ENCODE data around the gene SUCO.
"Not testable (repeated sequence)": the region's sequence is repeated elsewhere in the genome, so short reads cannot be mapped to it uniquely, and the experiment has no call there.

The SUCO gene, protein sequence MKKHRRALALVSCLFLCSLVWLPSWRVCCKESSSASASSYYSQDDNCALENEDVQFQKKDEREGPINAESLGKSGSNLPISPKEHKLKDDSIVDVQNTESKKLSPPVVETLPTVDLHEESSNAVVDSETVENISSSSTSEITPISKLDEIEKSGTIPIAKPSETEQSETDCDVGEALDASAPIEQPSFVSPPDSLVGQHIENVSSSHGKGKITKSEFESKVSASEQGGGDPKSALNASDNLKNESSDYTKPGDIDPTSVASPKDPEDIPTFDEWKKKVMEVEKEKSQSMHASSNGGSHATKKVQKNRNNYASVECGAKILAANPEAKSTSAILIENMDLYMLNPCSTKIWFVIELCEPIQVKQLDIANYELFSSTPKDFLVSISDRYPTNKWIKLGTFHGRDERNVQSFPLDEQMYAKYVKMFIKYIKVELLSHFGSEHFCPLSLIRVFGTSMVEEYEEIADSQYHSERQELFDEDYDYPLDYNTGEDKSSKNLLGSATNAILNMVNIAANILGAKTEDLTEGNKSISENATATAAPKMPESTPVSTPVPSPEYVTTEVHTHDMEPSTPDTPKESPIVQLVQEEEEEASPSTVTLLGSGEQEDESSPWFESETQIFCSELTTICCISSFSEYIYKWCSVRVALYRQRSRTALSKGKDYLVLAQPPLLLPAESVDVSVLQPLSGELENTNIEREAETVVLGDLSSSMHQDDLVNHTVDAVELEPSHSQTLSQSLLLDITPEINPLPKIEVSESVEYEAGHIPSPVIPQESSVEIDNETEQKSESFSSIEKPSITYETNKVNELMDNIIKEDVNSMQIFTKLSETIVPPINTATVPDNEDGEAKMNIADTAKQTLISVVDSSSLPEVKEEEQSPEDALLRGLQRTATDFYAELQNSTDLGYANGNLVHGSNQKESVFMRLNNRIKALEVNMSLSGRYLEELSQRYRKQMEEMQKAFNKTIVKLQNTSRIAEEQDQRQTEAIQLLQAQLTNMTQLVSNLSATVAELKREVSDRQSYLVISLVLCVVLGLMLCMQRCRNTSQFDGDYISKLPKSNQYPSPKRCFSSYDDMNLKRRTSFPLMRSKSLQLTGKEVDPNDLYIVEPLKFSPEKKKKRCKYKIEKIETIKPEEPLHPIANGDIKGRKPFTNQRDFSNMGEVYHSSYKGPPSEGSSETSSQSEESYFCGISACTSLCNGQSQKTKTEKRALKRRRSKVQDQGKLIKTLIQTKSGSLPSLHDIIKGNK (N-terminal part only)
- 130 to 231 reads per million in 2 donors for total RNA-seq

DNA sequence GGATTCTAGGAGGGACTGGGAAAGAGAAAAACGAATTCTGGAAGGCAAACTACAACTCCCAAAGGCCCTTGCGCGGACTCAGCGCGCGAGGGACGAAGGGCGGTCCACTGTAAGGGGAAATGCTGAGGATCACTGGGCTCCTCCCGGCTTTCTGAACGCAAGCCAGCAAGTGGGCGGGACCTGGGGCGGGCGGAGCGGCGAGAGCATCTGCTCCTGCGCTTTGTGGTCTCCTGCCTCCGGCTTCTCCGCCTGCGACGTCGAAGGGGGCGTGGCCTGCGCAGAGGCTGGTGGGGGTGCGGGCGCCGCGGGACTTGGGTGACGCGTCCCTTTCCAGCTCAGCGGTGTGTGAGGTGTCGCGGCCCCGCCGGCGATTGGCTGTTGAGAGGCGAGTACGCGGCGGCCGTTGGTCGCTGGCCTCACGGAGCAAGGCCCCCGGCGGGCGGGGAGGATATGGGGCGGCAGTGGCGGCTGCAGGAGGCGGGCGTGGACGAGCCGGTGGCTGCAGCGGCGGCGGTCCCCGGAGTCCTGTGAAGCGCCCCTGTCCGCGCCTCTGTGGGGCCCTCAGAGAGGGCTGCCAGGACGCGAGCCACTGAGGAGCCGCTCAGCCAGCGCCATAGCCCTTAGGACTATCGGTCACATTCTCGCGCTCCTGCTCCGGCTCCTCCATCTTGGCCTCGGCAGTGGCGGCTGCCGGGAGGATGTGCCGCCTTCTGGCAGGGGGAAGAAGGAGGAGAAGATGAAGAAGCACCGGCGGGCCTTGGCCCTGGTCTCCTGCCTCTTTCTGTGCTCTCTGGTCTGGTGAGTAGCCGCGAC, at the start of gene SUCO:
TSS of gene SUCO (plus strand) at position 451 of the 813 bp plus-strand sequence. CDS start at position 737, 286 bp downstream.
- peak; percentile 99 to 100 (median 99) for DNase-seq

DNA sequence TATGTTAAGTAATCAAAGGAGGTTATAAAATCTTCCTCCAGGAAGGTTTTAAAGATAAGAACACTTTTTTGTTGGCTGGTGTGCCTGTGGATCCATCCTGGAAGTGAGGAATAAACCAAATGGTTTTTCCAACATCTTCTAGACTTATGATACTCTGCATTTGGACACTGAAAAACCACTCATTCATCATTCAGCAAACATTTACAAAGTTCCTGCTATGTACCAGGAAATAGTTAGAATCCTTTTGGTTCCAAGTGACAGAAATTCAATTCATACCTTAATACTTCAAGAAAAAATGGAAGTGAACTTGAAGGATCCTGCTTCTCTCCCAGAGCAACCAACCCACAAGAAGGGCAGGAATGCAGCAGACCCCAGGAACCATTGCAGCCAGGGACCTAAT, 49.5 kb upstream of the SUCO start:
- DNase-seq = no peak

DNA sequence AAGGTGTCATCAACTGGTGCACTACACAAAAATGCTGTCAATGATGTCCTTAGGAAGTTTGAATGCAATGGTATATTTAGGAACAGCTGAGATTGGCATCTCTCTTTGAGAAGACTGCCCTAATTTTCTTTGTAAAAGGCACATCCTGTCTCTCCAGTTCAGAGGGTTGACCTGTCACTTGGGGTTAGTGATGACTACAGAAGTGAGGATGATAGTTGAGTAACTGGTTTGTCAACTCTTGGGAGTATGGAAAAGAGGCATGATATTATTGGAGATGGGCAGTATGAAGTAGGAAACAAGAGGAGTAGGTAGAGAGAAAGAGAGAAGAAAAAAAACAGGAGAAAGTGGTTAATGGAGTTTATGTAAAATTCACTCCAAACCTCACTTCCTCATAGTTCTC, 48.7 kb upstream of the SUCO start:
- no peak for DNase-seq

DNA sequence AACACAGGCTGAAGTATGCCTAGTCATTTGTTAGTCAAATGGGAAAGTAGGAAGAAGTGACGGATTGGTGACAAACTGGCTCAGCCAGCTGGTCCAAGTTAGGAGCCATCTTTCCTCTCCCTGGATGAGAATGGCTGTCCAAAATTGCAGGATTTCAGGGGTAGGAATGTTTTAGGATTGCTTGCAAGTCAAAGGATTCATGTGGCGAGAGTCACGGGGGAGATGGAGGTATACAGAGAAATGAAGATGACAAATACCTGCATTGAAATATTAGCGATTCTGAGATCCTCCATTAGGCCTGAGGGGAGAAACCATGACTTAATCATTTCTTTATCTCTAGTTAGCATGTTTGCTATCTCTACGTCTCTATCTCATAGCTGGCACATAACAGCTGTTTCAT, 47.3 kb upstream of the SUCO start:
- DNase-seq = no peak

DNA sequence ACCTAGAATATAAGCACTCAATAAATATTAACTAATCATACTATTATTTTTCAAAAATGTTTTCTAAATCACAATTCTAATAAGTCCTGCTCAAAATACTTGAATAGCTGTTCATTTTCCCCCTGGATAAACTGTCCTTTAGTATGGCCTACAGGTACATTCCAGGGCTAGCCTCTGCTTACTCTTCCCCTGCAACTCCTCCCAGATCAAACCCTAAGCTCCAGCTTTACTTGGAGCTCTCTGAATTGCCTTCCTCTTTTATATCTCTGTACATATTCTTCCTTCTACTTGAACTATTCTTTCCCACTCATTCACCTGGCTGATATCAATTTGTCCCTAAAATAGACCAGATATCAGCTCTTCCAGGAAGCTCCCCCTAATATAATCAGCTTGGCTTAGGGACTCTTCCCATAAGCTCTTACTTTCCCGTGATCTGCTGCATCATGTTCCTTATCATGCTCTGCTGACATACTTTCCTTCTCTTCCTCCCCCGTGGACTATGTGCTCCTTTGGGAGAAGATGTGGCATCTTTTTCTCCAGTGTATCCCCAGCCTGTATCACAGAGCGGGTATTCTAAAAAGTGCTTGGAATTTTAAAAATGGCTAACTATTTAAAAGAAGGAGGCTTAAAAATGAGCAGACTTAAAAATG, 46.0 kb upstream of the SUCO start:
- no peak for DNase-seq

DNA sequence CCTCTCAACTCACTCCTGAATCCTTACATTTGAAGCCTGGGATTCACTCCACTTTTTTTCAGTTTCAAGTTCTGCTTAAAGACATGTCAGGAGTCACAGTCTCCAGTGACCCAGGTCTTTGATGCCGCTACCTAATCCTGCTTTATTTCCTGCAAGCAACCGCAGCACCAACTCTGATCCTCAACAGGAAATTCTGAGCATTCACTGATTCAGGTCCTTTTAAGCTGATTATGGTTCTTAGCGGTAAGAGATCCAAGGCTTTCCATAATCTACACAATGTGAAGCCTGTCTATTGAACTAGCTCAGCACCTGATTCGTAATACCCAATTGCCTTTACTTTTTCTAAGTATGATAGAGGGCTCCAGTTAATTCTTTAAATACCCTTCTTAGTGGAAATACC, 45.4 kb upstream of the SUCO start:
- no peak for DNase-seq

DNA sequence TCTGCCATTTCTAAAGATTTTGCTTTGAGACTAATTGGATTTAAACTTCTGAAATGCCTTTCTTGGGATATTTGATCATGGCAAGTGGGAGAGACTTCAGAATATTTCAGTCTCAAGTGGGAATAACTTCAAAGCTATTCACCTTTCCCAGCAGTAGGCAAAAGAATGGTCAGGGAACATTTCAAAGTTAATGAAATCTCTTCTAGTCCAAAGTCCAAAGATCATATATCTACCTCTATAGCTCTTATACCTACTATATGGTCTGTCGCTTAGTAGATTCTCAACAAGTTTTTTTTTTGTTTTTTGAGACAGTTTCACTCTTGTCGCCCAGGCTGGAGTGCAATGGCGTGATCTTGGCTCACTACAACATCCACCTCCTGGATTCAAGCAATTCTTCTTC, 44.6 kb upstream of the SUCO start:
- DNase-seq = no peak

DNA sequence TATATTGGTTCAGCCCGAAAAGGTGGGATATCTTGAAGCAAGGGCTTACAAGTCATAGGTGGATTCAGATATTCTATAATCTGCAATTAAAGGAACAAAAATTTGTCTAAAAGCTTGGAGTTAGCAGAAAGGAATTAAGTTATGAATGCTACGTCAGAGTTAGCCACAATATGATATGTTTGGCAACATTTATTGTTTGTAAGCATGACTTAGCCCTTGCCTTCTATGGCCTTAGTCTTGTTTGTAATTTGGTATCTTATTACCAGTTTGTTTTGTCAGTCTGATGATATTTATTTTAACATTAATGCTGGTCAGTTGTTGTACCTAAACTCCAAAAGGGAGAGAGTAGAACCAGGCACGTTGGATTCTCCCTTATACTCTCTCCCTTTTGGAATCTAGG, 43.1 kb upstream of the SUCO start:
- no peak for DNase-seq

DNA sequence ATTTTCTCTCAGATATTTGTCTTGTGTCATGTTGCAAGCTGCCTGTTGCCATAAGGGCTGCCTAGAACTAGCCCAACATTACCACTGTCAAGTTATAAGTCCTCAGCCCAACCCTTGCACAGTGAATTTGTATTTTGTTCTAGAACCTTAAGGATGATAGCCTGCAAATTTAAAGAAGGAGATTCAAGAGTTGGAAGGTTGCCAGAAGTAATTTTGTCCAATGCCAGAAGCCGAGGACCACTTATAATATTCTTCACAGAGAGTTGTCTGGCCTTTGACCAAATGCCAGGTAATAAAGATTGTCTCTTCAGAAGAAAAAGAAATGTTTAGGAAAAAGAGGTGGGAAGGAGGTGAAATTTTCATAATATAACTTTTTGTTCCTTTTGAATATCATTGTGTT, 40.5 kb upstream of the SUCO start:
- no peak for DNase-seq

DNA sequence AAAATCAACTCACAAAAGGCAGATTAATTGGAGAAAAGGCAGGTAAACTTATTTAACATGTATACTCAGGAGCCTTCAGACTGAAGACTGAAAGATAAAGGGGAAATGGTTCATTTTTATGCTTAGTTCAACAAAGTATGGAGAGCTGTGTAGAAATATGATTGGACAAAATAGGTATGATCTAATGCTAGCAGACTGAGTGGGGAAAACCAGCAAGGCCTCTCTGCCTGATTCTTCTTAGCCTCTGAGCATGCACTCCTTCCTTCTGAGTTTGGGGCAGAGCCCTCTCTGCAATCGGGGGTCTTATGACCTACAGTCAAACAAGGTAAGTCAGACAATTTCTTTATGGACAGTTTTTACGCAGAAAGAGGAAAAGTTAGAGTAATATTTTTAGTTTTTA, 38.8 kb upstream of the SUCO start:
- no peak for DNase-seq

DNA sequence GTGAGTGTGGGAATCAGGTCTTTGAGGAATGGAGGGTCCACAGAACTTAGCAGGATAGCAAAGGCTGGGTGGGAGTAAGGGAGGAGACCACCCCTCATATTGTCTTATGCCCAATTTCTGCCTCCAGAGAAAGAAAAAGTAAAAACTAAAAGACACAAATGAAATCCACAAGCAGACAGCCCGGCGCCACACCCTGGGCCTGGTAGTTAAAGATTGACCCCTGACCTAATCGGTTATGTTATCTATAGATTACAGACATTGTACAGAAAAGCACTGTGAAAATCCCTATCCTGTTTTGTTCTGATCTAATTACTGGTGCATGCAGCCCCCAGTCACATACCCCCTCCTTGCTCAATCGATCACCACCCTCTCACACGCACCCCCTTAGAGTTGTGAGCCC, 36.8 kb upstream of the SUCO start:
- not testable (repeated sequence) for DNase-seq

DNA sequence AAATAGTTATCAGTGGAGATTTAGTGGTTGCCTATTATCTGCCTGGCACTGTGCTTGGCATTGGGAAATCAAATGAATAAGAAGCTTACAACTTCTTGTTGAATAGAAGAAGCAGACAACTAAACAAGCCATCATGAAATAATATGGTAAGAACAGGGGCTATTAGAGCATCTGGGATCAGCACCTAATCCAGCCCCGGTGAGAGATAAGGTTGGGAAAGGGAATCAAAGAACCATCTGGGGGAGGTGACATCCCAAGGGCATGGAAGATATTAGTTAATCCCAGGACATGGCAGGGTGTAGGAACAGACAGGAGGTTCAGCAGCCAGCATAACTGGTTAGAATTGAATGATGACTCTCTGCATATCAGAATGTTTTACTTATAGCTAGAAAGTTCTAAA, 36.3 kb upstream of the SUCO start:
- DNase-seq = no peak

DNA sequence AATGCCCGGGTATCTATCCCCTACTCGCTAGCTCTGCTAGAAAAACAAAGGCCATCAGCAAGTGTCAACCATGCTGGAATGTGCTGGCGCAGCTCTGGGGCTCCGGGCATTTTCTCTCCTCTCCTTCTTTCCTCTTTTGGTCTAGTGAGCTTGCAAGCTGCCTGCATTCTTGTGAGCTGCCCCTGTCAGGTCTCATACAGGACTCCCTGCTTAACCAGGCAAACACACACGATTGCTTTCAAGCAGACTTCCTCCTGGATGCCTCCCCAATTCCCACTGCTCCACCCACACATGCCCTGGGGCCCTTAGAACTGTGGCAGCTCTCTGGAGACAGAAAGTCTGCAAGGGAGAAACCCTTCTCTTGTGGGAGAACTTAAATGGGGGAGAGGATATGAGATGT, 35.7 kb upstream of the SUCO start:
- DNase-seq = no peak

DNA sequence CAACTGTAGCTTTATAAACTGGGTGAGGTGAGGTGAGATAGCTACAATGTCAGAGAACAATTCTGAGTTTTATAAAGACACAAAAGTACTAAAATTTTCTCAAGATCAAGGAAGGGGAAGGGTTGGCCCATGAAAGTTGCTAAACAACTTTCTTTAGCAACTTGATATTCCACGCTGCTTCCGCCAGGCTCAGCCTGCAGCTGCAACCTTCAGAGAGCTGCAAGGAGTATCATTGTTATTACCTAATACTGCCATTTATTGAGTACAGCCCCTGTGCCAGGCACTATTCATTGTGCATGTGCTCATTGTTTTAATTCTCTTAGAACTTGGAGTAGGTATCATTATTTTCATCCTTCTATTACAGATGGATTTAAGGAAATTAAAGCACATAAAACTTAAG, 34.1 kb upstream of the SUCO start:
- DNase-seq = no peak

DNA sequence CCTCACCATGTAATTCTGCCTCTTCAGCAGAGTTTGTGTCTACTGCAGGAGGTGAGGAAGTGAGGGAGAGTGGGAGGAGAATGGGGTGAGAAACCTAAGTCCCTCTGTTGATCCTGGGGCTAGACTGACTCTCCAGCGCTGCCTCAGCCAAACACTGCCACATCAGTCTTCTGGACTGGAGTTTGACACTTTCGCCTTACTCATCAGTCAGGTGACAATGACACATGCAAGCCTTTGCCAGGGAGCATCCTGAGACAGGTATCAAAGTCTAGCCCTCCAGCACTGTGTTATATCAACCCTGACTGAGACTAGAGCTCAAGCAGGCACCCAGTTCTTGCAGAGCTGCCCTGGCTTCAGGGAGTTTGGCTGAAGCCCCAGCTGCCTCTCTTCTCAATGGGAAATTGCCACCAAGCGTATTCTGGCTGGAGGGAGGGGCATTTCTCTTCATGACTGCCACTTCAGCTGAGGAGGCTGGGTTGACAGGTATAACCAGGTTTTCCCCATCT, 33.3 kb upstream of the SUCO start:
- DNase-seq = no peak

DNA sequence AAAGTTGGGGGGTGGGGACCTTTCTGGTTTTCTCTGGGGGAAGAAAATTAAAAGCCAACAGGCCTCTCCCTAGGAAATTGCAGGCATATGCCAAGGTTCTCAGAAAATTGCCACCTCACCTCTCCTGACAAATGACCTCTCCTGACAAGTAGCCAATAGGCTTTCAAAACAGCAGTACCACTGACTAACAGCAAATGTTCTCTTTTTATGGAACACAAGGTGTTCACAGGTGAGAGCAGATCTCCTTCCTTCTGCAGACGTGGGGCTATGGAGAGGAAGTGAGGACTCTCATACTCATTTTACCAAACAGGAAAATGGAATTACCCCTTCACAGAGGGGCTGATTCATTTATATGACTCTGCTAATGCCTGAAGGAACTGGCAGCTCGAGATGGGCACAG, 32.7 kb upstream of the SUCO start:
- no peak for DNase-seq

DNA sequence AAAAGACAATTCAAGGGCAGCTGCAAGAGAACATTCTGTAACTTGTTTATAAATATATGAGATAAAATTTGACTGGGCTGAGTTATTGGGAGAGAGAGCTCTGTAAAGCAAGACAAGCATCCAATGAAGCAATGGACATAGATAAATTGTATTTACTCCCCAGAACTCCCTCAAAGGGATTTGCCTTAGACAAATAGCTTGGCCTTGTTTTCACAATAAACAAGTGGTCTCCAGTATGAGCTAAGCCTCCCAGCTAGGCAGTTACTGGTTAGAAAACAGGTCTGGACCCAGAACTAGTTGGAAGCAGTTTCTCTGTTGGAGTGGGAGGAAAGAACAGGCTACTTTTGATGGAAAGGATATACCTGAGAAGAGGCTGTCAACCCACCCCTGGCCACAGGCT, 25.2 kb upstream of the SUCO start:
- no peak for DNase-seq

DNA sequence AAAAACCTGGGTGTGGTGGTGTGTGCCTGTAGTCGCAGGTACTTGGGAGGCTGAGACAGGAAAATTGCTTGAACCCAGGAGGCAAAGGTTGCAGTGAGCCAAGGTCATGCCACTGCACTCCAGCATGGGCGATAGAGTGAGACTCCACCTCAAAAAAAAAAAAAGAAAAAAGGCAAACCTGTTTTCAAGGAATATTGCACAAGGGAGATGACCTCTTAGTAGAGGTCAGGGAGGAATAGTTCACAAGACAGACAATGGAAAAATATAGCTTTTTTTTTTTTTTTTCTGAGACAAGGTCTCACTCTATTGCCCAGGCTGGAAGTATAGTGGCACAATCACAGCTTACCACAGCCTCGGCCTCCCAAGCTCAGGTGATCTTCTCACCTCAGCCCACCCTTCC, 22.5 kb upstream of the SUCO start:
- no peak for DNase-seq

DNA sequence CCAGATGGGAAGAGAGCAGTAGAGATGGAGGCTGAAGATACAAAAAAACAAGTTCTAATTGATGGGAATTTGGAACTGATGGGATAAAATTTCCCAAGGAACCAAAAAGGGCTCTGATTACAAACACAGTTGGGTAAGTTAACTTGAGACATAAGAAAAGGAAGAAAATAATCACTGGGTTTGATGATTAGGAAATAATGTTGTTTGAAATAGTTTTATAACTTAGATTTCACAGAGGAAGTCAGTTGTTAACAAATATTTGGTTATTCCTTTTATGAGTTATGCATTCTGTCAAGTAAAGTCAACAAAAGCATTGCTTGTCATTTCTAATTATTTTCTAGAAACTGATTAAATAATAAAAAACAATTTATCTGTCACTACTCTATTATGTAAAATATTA, 20.4 kb upstream of the SUCO start:
- DNase-seq = no peak

DNA sequence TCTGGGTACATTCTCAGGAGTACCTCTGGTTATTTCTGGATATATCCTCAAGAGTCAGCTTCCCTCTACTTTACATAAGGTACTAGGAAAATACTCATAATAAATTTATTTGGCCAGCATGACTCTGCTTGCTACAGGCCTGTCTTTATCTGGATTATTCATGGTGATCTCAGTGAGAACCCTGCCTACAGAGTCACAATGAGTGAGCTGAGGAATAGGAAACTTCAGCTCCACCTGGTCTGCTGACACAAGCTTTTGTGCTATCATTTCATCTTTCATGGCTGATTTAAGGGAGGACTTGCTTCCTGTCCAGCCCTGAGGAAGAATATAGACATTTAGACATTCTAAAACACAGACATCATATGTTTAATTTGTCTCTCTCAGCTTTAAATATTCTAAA, 19.5 kb upstream of the SUCO start:
- no peak for DNase-seq

DNA sequence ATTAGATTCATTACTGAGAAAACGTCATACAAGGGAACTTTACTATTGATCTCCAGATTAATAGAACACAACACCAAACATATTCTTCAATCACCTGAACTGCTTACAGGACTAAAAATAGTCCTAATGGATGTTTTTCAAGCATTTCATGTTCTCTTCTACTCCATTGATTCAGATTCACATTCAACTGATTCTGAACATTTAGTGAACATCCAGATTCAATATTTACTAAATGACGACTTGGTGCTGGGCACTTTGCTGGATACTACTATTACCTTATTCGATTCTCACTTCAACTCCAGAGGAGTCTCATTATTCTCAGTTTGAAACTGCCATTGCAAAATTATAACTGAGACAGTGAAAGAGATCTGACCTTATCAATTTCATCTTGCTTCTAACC, 18.8 kb upstream of the SUCO start:
- DNase-seq = no peak

DNA sequence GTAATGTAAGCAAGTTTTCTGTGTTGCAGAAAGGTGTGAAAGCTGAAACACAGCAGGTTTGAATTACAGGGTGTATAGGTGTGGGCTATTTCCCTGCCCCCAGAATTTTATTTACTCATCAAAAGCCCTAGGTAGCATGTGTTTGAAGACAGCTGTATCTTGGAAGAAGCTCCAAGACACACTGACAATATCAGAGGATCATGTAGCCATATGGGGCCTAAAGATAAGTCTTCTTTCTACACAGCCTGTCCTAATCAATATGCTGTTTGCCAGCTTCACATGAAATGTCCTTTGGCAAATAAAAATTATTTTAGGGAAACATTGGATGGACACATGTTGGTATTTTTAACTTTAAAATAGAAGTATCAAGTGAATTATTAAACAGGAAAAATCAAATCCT, 17.5 kb upstream of the SUCO start:
- no peak for DNase-seq
